HG02852 (cell line): ENCODE data around the gene CYB5A.
A peak's percentile ranks its signal among the peaks of the same experiment; 100 is the strongest.
"Not testable (repeated sequence)": the region's sequence is repeated elsewhere in the genome, so short reads cannot be mapped to it uniquely, and the experiment has no call there.

Experiments used
- ATAC-seq: cut with Tn5 transposase; IDR thresholded peaks from one replicate; pipeline ENCODE4 v1.9.1; 2021; ENCODE audit warnings: mild to moderate bottlenecking, moderate library complexity; ENCODE audit not compliant: unreplicated experiment

CYB5A gene

GRCh38 chr18:74291771-74292540 is at the start of gene CYB5A:
TSS of gene CYB5A (minus strand) at chr18:74291963. CDS start at chr18:74291875, 88 bp downstream.
- peak; percentile 99 for ATAC-seq

DNA sequence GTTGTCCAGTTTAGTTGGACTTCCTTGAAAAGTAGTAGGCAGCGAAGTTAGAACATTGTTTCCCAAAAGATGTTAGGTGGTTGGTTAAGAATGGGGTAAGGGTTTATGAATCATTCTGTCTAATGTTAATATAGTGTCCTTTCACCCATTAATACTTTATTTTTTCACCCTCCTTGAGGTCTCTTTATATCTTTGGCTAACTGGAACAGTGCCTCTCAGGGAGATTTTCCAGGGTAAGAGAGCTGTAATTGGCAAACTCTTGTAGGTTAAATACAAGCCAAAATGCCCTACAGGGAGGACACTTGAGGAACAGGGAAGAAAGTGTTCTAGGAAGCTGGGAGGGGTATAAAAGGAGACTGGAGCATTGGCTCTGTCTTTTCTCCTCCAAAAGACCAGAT is 46.1 kb upstream of the CYB5A start:
- ATAC-seq, result no peak

DNA sequence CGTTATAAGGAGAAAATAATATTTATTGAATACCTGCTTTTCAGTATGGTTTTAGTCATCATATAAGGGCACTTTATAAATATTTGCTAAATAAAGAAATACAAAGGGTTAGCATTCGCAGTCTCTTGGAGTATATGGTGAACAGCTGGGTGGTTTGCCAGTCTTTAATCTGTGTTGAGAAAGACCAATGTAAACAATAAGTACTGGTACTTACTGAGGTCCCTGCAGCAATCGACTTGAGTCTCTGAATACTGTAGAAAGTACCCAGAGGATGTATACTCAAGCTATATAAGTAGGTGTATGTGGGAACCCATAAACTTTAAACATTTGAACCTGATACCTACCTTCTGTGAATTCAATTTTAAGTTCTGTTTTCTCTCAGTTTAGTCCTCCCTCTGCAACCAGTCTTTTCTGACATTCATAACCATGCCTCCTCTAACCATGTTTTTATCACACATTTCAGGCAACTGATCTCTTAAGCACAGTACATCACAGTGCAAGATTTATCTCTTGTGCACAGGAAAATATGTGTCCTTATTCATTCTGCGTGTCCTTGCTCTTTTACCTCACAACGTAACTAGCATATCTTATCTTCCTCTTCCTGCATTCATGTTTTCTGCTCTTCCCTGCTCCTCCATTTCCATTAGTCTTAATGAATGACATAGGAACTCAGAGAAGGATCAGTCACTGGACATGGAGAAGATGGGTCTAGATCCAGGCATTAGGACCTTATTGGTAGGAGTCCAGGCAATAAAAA is 45.6 kb upstream of the CYB5A start:
- ATAC-seq, result no peak

- ATAC-seq, result no peak
These were observed 44.9 kb upstream of the CYB5A start for GRCh38 chr18:74336656-74337055.

DNA sequence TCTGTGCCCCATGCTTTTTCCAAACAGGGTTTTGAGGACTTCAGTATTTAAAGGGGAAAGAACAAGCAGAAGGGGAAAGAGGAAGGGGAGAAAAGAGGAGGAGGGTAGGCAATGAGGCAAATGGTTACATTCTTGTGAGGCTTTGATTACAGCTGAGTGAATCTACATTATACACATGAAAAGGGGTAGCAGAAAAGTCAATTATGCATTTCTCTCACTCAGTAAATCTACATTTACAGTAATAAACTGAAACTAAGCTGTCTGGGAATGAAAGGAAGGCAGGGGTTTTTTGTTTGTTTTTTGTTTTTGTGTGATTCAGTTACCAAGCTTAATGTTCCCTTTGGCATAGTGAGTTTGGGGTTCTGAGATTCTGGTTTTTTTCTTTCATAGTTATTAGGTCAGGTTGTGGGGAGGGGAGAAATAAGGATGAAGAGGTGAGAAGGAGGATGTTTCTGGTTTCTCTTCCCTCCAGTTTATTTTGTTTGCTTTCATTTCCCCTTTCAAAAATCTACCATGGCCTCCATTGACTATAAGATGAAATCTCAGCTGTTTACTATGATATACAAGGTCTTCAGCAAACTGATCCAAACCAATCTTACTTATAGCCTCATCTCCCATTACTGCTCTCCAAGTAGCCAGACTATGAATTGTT is 42.6 kb upstream of the CYB5A start:
- peak; percentile 83 for ATAC-seq

DNA sequence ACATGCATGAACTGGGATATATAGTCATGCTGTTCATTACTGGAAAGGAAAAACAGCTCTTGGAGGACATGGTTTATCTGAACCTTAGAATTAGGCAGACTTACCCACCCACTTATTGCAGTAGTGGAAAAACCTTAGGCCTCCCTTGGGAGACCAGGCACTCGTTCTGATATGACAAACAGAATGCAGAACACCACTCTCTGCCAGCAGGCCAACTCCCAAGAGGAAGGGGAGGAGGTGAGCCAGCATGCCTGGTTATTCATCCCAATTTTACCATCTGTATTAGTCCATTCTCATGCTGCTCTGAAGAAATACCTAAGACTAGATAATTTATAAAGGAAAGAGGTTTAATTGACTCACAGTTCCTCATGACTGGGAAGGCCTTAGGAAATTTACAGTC is 41.3 kb upstream of the CYB5A start:
- no peak for ATAC-seq

DNA sequence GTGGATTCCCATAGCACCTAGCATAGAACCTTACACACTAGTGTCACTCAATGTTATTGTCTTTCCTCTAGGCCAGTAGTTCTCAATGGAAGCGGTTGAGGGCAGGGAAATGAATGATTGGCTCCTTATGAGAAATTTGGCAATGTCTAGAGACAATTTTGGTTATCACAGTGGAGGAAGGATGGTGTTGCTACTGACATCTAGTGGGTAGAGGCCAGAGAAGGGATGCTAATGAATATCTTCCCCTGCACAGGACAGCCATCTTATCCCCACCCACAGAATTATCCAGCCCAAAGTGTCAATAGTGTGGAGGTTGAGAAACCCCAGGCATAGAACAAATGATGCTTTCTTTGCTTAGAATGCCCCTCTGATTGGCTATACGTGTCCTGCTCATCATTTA is 39.6 kb upstream of the CYB5A start:
- ATAC-seq, result no peak

GRCh38 chr18:74329688-74330205 is 38.0 kb upstream of the CYB5A start:
- no peak for ATAC-seq

GRCh38 chr18:74328206-74328605 is 36.4 kb upstream of the CYB5A start:
- ATAC-seq, result no peak

- ATAC-seq, result not testable (repeated sequence)
These were observed 35.0 kb upstream of the CYB5A start for GRCh38 chr18:74326791-74327190.

GRCh38 chr18:74326231-74326630 is 34.5 kb upstream of the CYB5A start:
- no peak for ATAC-seq

GRCh38 chr18:74316257-74317170 is 24.8 kb upstream of the CYB5A start:
- ATAC-seq, result no peak

- no peak for ATAC-seq
These were observed 23.9 kb upstream of the CYB5A start, which contains the start of gene C18orf63 for GRCh38 chr18:74315464-74316256. TSS of gene C18orf63 (plus strand) at chr18:74315839. CDS start at chr18:74317866, 2,027 bp downstream.

GRCh38 chr18:74314759-74315463 is 23.1 kb upstream of the CYB5A start:
- no peak for ATAC-seq

GRCh38 chr18:74311000-74311399 is 19.2 kb upstream of the CYB5A start:
- no peak for ATAC-seq

DNA sequence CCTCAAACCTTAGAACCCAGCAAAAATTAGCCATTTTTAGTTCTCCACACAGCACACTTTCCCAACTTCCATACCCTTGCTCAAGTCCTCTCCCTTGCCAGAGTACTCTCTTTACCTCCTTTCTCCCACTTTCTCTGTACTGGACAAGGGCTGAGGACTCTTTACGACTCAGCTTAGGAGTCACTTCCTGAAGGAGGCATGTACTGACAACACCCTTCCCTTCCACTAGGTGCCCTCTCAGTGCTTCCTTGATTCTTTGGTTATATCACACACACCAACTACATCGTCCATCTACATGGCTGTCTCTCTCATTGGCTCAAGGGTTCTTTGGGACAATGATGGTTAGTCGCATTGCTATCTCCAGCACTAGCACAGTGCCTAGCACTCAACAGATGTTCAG is 18.6 kb upstream of the CYB5A start:
- ATAC-seq, result no peak

GRCh38 chr18:74303936-74304335 is 12.2 kb upstream of the CYB5A start:
- ATAC-seq, result no peak

- no peak for ATAC-seq
These were observed 11.5 kb upstream of the CYB5A start for GRCh38 chr18:74303306-74303705.

- ATAC-seq, result no peak
These were observed 8.0 kb upstream of the CYB5A start for GRCh38 chr18:74299746-74300145.
